Left hindlimb (tissue), 1 donor: Measurements from ENCODE around the gene TOM1L2.
"Not testable (repeated sequence)": the region's sequence is repeated elsewhere in the genome, so short reads cannot be mapped to it uniquely, and the experiment has no call there.

Source experiments
- DNase-seq: peaks from one replicate; pipeline ENCODE4 v3.0.0-alpha.2; 2018

Gene TOM1L2

GRCh38 chr17:17921192-17922069 lies 50.8 kb downstream of the TOM1L2 start:
- peak; percentile 75 for DNase-seq

GRCh38 chr17:17919169-17920107 lies 52.8 kb downstream of the TOM1L2 start:
- DNase-seq: peak; percentile 88

- DNase-seq: no peak
Observed at GRCh38 chr17:17917394-17917793, 54.8 kb downstream of the TOM1L2 start.

- DNase-seq: no peak
Observed at GRCh38 chr17:17915183-17915582, 57.0 kb downstream of the TOM1L2 start.

- peak; percentile 66 for DNase-seq
Observed at GRCh38 chr17:17913695-17914332, 58.4 kb downstream of the TOM1L2 start.

GRCh38 chr17:17912336-17912735 lies 59.9 kb downstream of the TOM1L2 start:
- not testable (repeated sequence) for DNase-seq

GRCh38 chr17:17911001-17911613 lies 61.1 kb downstream of the TOM1L2 start:
- no peak for DNase-seq

- DNase-seq: no peak
Observed at GRCh38 chr17:17910060-17910459, 62.1 kb downstream of the TOM1L2 start.

GRCh38 chr17:17909078-17909477 lies 63.1 kb downstream of the TOM1L2 start:
- no peak for DNase-seq

- DNase-seq: no peak
Observed at GRCh38 chr17:17907469-17907868, 64.7 kb downstream of the TOM1L2 start.

- no peak for DNase-seq
Observed at GRCh38 chr17:17906418-17907215, 65.6 kb downstream of the TOM1L2 start.

- no peak for DNase-seq
Observed at GRCh38 chr17:17905036-17905320, 67.2 kb downstream of the TOM1L2 start.

GRCh38 chr17:17904166-17905035 lies 67.8 kb downstream of the TOM1L2 start:
- DNase-seq: no peak

- DNase-seq: no peak
Observed at GRCh38 chr17:17902877-17903276, 69.3 kb downstream of the TOM1L2 start.

GRCh38 chr17:17902376-17902775 lies 69.8 kb downstream of the TOM1L2 start:
- no peak for DNase-seq

GRCh38 chr17:17900615-17901520 lies 71.3 kb downstream of the TOM1L2 start:
- peak; percentile 89 for DNase-seq

GRCh38 chr17:17899486-17899885 lies 72.7 kb downstream of the TOM1L2 start:
- DNase-seq: no peak

- DNase-seq: no peak
Observed at GRCh38 chr17:17898673-17899072, 73.5 kb downstream of the TOM1L2 start.

- DNase-seq: no peak
Observed at GRCh38 chr17:17897442-17897841, 74.8 kb downstream of the TOM1L2 start.

- DNase-seq: no peak
Observed at GRCh38 chr17:17896746-17897145, 75.5 kb downstream of the TOM1L2 start.
